Trophoblast cell (in vitro differentiated cells and primary cell): ENCODE measurements around the gene MYLK.

Experiments
- DNase-seq, 2 donors: peaks; one replicate each; pipeline ENCODE4 v3.0.0-alpha.2; 2016
- H2AFZ ChIP-seq: 2 replicates; pipeline ENCODE4 v1.6.1; 2013; ENCODE audit warnings: low read length, moderate library complexity, mild to moderate bottlenecking; ENCODE audit not compliant: insufficient read depth, poor library complexity
- H2AK5ac ChIP-seq: 2 replicates; pipeline ENCODE4 v1.6.1; 2013; ENCODE audit warnings: mild to moderate bottlenecking, low read length
- H2BK120ac ChIP-seq: 2 replicates; pipeline ENCODE4 v1.6.1; 2013; ENCODE audit warnings: low read length, mild to moderate bottlenecking, moderate library complexity; ENCODE audit not compliant: insufficient read depth, poor library complexity
- H2BK12ac ChIP-seq: 2 replicates; pipeline ENCODE4 v1.6.1; 2013; ENCODE audit warnings: mild to moderate bottlenecking, low read length, moderate library complexity
- H2BK5ac ChIP-seq: 2 replicates; pipeline ENCODE4 v1.6.1; 2013; ENCODE audit warnings: low read length, low read depth, moderate library complexity, mild to moderate bottlenecking; ENCODE audit not compliant: poor library complexity
- H3K14ac ChIP-seq: 2 replicates; pipeline ENCODE4 v1.6.1; 2013; ENCODE audit warnings: mild to moderate bottlenecking, low read length
- H3K18ac ChIP-seq: 2 replicates; pipeline ENCODE4 v1.6.1; 2013; ENCODE audit warnings: mild to moderate bottlenecking, low read length
- H3K23ac ChIP-seq: 2 replicates; pipeline ENCODE4 v1.6.1; 2013; ENCODE audit warnings: low read length
- H3K27ac ChIP-seq: 2 replicates; pipeline ENCODE4 v1.5.1; 2013; ENCODE audit warnings: low read depth, mild to moderate bottlenecking, inconsistent platforms, low read length, moderate library complexity
- H3K27me3 ChIP-seq: 2 replicates; pipeline ENCODE4 v1.6.1; 2013; ENCODE audit warnings: inconsistent platforms, mild to moderate bottlenecking, low read length, moderate library complexity; ENCODE audit not compliant: insufficient read depth
- H3K36me3 ChIP-seq, 2 experiments: 1 replicate in 1 of 2; 2 replicates in 1 of 2; pipeline ENCODE4 v1.6.1; 2013; ENCODE audit warnings: low read length in 2 of 2, mild to moderate bottlenecking in 2 of 2, moderate library complexity in 1 of 2; ENCODE audit not compliant: insufficient read depth in 2 of 2, control insufficient read depth in 1 of 2
- H3K4ac ChIP-seq: 2 replicates; pipeline ENCODE4 v1.6.1; 2013; ENCODE audit warnings: low read depth, mild to moderate bottlenecking, low read length, moderate library complexity
- H3K4me1 ChIP-seq, 2 experiments: 1 replicate in 1 of 2; 2 replicates in 1 of 2; pipeline ENCODE4 v1.6.1; 2013; ENCODE audit warnings: low read length in 2 of 2, mild to moderate bottlenecking in 2 of 2, moderate library complexity in 1 of 2; ENCODE audit not compliant: insufficient read depth in 2 of 2, control insufficient read depth in 1 of 2
- H3K4me2 ChIP-seq: 2 replicates; pipeline ENCODE4 v1.6.1; 2013; ENCODE audit warnings: inconsistent platforms, mild to moderate bottlenecking, low read length, moderate library complexity
- H3K4me3 ChIP-seq: 2 replicates; pipeline ENCODE4 v1.5.1; 2013; ENCODE audit warnings: mild to moderate bottlenecking, low read depth, low read length, inconsistent platforms
- H3K79me1 ChIP-seq: one replicate; pipeline ENCODE4 v1.6.1; 2013; ENCODE audit warnings: low read length
- H3K79me2 ChIP-seq: 2 replicates; pipeline ENCODE4 v1.6.1; 2013; ENCODE audit warnings: low read length, mild to moderate bottlenecking; ENCODE audit not compliant: control insufficient read depth, insufficient read depth, poor library complexity
- H3K9ac ChIP-seq: 2 replicates; pipeline ENCODE4 v1.6.1; 2013; ENCODE audit warnings: mild to moderate bottlenecking, low read length
- H3K9me3 ChIP-seq: 2 replicates; pipeline ENCODE4 v1.6.1; 2013; ENCODE audit warnings: low read depth, mild to moderate bottlenecking, control low read depth, inconsistent platforms, low read length; ENCODE audit not compliant: insufficient read depth
- H4K12ac ChIP-seq: 2 replicates; pipeline ENCODE4 v1.6.1; 2013; ENCODE audit warnings: low read depth, mild to moderate bottlenecking, low read length, moderate library complexity
- H4K8ac ChIP-seq: 2 replicates; pipeline ENCODE4 v1.6.1; 2013; ENCODE audit warnings: low read depth, mild to moderate bottlenecking, low read length, moderate library complexity
- H4K91ac ChIP-seq: one replicate; pipeline ENCODE4 v1.6.1; 2013; ENCODE audit warnings: low read depth, mild to moderate bottlenecking, low read length, moderate library complexity
- WGBS: extraction: QIAGEN DNeasy Blood & Tissue Kit; methylation state at CpG from one replicate; pipeline ENCODE4 v1.1.7; 2013; ENCODE audit warnings: missing lambda C conversion rate; ENCODE audit not compliant: insufficient read length, insufficient coverage; ENCODE audit errors: extremely low coverage; 5-methylcytosine and 5-hydroxymethylcytosine counted together

MYLK gene

DNA sequence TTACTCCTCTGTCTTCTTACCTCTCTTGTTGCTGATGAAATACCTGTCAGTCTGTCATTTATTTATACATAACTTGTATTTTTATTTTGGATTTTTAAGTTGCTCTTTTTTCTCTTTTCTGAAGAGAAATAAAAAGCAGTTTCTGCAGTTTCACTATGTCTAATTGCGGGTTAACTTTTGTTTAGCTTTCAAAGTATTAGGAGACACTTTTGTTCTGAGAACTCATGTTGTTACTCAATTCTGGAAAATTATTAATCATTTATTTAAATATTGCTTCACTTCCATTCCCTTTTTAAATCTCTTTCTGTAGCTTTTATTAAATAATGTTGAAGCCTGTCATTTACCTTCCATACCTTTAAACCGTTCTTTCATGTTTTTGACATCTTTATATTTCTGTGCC, 29.2 kb downstream of the MYLK start:
- no peak overlapping the region for H3K23ac ChIP-seq
- no peak overlapping the region for H2BK12ac ChIP-seq
- no peak overlapping the region for H3K4me3 ChIP-seq
- no peaks in the 10 kb centered on the region for H3K27me3 ChIP-seq
- no peak overlapping the region for H2BK120ac ChIP-seq
- H3K36me3 ChIP-seq = no peaks in the 10 kb centered on the region
- no peak overlapping the region for H2AK5ac ChIP-seq
- no peak overlapping the region for H3K4me2 ChIP-seq
- no peak overlapping the region for H3K9ac ChIP-seq
- no peak overlapping the region for H4K91ac ChIP-seq
- H3K79me1 ChIP-seq = peaks cover 13% of the 10 kb centered on the region
- no peak overlapping the region for H2AFZ ChIP-seq
- H2BK5ac ChIP-seq = no peak overlapping the region
- no peaks in the 10 kb centered on the region for H3K79me2 ChIP-seq
- no peak overlapping the region for H3K4ac ChIP-seq
- H3K27ac ChIP-seq = no peak overlapping the region
- no CpG with 5 or more reads among the region's 2 CpGs for WGBS
- H4K12ac ChIP-seq = no peak overlapping the region
- H4K8ac ChIP-seq = no peak overlapping the region
- no peak overlapping the region for H3K14ac ChIP-seq
- peaks cover 10% of the 10 kb centered on the region in 2 experiments for H3K4me1 ChIP-seq
- H3K9me3 ChIP-seq = no peaks in the 10 kb centered on the region
- DNase-seq = no peak
- no peak overlapping the region for H3K18ac ChIP-seq

DNA sequence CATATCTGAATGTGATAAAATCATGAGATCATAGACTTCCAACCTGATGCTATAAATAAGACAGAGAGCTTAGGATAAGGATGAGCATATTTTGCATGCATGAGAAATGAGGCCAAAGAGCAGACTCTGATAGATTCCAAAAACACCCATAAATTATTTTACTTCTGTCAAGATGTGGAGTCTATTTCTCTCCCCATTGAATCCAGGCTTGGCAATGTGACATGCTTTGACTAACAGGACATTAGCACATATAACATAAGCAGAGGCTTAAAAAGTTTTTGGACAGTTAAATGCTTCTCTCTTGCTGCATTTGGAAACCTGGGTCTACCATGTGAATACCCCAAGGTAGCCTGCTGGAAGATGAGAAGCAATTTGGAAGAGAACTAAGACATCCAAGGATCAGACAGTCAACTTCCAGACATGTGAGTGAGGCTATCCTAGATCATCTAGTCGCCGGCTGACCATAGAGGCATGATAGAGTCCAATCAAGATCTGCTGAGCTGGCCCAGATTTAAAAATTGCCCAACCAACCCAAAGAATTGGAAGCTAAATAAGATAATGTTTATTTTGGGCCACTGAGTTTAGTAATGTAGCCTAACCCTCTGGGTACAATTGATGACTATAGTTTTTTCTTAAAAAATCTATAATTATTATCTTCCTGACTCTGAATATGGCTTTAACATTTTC, 30.3 kb downstream of the MYLK start:
- Histone ChIP-seq H3K18ac (no peak overlapping the region), H4K8ac (no peak overlapping the region), H3K4ac (no peak overlapping the region), H2AK5ac (no peak overlapping the region), H2BK5ac (no peak overlapping the region), H4K91ac (no peak overlapping the region), H4K12ac (no peak overlapping the region), H3K79me1 (peaks cover 11% of the 10 kb centered on the region), H3K36me3 (peaks cover 0 to 2% of the 10 kb centered on the region in 2 experiments), H3K14ac (no peak overlapping the region), H3K23ac (no peak overlapping the region), H3K27ac (no peak overlapping the region), H3K4me3 (no peak overlapping the region), H3K4me1 (peaks cover 10% of the 10 kb centered on the region in 2 experiments), H2BK120ac (no peak overlapping the region), H3K79me2 (no peaks in the 10 kb centered on the region), H2BK12ac (no peak overlapping the region), H3K27me3 (no peaks in the 10 kb centered on the region), H3K4me2 (no peak overlapping the region), H3K9ac (no peak overlapping the region), H3K9me3 (peaks cover 2% of the 10 kb centered on the region), H2AFZ (no peak overlapping the region)
- DNase-seq = no peak
- WGBS = no CpG with 5 or more reads among the region's 2 CpGs

GRCh38 chr3:123847209-123847608, 36.9 kb downstream of the MYLK start:
- Histone ChIP-seq H2BK120ac (no peak overlapping the region), H2BK5ac (no peak overlapping the region), H3K79me2 (no peaks in the 10 kb centered on the region), H2AK5ac (no peak overlapping the region), H3K36me3 (peaks cover 0 to 2% of the 10 kb centered on the region in 2 experiments), H3K4me3 (no peak overlapping the region), H3K23ac (no peak overlapping the region), H3K9ac (no peak overlapping the region), H3K4ac (no peak overlapping the region), H2AFZ (no peak overlapping the region), H3K9me3 (peaks cover 3% of the 10 kb centered on the region), H3K27me3 (no peaks in the 10 kb centered on the region), H3K4me1 (no peaks in the 10 kb centered on the region), H4K12ac (no peak overlapping the region), H2BK12ac (no peak overlapping the region), H3K27ac (no peak overlapping the region), H3K18ac (no peak overlapping the region), H3K14ac (no peak overlapping the region), H4K8ac (no peak overlapping the region), H3K4me2 (no peak overlapping the region), H4K91ac (no peak overlapping the region), H3K79me1 (no peaks in the 10 kb centered on the region)
- no peak for DNase-seq
- WGBS = no CpG with 5 or more reads among the region's 1 CpG

- no peak overlapping the region for H3K27ac ChIP-seq
- no peak overlapping the region for H4K91ac ChIP-seq
Measured at GRCh38 chr3:123843668-123844067, 40.5 kb downstream of the MYLK start.

More at GRCh38 chr3:123843668-123844067, 40.5 kb downstream of the MYLK start:
- Histone ChIP-seq H3K18ac (no peak overlapping the region), H3K9ac (no peak overlapping the region), H3K4me3 (no peak overlapping the region), H3K79me2 (no peaks in the 10 kb centered on the region), H3K4me1 (no peaks in the 10 kb centered on the region), H2AFZ (no peak overlapping the region), H3K4me2 (no peak overlapping the region), H3K23ac (no peak overlapping the region), H4K12ac (no peak overlapping the region), H2BK120ac (no peak overlapping the region), H2BK5ac (no peak overlapping the region), H3K4ac (no peak overlapping the region), H4K8ac (no peak overlapping the region), H3K14ac (no peak overlapping the region), H3K79me1 (no peaks in the 10 kb centered on the region), H2AK5ac (no peak overlapping the region), H3K27me3 (no peaks in the 10 kb centered on the region), H3K36me3 (no peaks in the 10 kb centered on the region), H2BK12ac (no peak overlapping the region), H3K9me3 (no peaks in the 10 kb centered on the region)
- DNase-seq = peak in 1 of 2 donors; percentile 49
